Left ventricle myocardium inferior (tissue), 1 donor: ENCODE measurements around the gene ZBTB45. TPM values are rescaled to one million over a fixed set of nuclear protein-coding genes. Genes with fewer than 3 reads are reported as not detected.

Source experiments
- DNase-seq: peaks from one replicate; pipeline ENCODE4 v3.0.0-alpha.2; 2020
- H3K27ac ChIP-seq: fragments of 200-600 bp; replicated peaks from 2 replicates; pipeline ENCODE4 v1.8.0; 2021
- H3K27me3 ChIP-seq: fragments of 200-600 bp; 2 replicates; pipeline ENCODE4 v1.8.0; 2021; ENCODE audit warnings: low read depth
- H3K36me3 ChIP-seq: fragments of 200-600 bp; 2 replicates; pipeline ENCODE4 v1.8.0; 2021
- H3K4me1 ChIP-seq: fragments of 200-600 bp; 2 replicates; pipeline ENCODE4 v1.8.0; 2021
- H3K4me3 ChIP-seq: fragments of 200-600 bp; 2 replicates; pipeline ENCODE4 v1.8.0; 2021; ENCODE audit warnings: mild to moderate bottlenecking, moderate library complexity
- H3K9me3 ChIP-seq: fragments of 200-600 bp; replicated peaks from 2 replicates; pipeline ENCODE4 v1.8.0; 2021
- intact Hi-C: fragments of 100-400 bp; cut with micrococcal nuclease; formaldehyde crosslinking; loops from one replicate; pipeline ENCODE4 v1.11.0; 2022
- total RNA-seq: library from RNA; stranded (reverse); fragmentation: NEBNext Ultra II Directional; extraction: Animal tissue kit (Norgen Biotek cat#: 25700); gene quantifications from one replicate; pipeline ENCODE4 v1.2.1, GENCODE V29; 2021
- TF ChIP-seq, protein P1 (sequence below): fragments of 200-600 bp; IDR thresholded peaks from 2 replicates; pipeline ENCODE4 v1.8.0; 2021; ENCODE audit warnings: antibody characterized with exemption, mild to moderate bottlenecking, borderline replicate concordance
- donor health status: DM: no; HTN: yes; CAD: no; lungs with severe emphysema.

ZBTB45 gene
- total RNA-seq, 1 donor from 2014 or later, result 10.2 TPM

- H3K4me1 ChIP-seq, result no peaks in the 10 kb centered on the region
- H3K36me3 ChIP-seq, result peaks cover 20% of the 10 kb centered on the region
- no peaks in the 10 kb centered on the region for H3K9me3 ChIP-seq
- no peak for DNase-seq
- H3K4me3 ChIP-seq, result no peak overlapping the region
- TF ChIP-seq, protein P1, sequence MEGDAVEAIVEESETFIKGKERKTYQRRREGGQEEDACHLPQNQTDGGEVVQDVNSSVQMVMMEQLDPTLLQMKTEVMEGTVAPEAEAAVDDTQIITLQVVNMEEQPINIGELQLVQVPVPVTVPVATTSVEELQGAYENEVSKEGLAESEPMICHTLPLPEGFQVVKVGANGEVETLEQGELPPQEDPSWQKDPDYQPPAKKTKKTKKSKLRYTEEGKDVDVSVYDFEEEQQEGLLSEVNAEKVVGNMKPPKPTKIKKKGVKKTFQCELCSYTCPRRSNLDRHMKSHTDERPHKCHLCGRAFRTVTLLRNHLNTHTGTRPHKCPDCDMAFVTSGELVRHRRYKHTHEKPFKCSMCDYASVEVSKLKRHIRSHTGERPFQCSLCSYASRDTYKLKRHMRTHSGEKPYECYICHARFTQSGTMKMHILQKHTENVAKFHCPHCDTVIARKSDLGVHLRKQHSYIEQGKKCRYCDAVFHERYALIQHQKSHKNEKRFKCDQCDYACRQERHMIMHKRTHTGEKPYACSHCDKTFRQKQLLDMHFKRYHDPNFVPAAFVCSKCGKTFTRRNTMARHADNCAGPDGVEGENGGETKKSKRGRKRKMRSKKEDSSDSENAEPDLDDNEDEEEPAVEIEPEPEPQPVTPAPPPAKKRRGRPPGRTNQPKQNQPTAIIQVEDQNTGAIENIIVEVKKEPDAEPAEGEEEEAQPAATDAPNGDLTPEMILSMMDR, result no peak
- H3K27me3 ChIP-seq, result no peaks in the 10 kb centered on the region
- intact Hi-C loops, result no loop called here
- H3K27ac ChIP-seq, result no peak overlapping the region
These were observed 35.8 kb downstream of the ZBTB45 start for GRCh38 chr19:58483776-58484175.

DNA sequence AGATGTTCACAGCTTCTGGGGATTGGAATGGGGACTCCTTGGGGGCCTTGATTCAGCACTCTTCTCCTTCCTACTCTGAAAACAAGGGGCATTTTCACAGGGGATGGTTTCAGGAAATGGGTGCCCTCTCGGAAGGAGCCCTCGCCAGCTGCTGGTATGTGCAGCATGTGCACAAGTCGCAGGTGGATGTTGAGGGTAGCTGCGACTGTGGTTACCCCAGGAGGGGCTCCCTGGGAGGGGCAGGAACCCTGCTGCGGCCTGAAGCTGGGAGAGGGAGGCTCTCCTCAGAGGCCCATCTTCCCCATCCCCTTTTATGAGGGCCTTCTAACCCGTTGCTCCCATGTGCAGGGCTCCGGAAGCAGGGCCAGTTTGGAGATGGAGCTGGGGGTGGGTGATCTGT is 37.2 kb downstream of the ZBTB45 start:
- no peak overlapping the region for H3K27ac ChIP-seq
- peaks cover 24% of the 10 kb centered on the region for H3K36me3 ChIP-seq
- no peak for DNase-seq
- no peak overlapping the region for H3K4me3 ChIP-seq
- no peaks in the 10 kb centered on the region for H3K27me3 ChIP-seq
- no peaks in the 10 kb centered on the region for H3K9me3 ChIP-seq
- TF ChIP-seq, protein P1, result no peak
- H3K4me1 ChIP-seq, result peaks cover under 1% of the 10 kb centered on the region
- intact Hi-C loops, result no loop called here

- Histone ChIP-seq H3K9me3 (no peaks in the 10 kb centered on the region), H3K27me3 (no peaks in the 10 kb centered on the region), H3K4me1 (peaks cover 12% of the 10 kb centered on the region), H3K4me3 (no peak overlapping the region), H3K36me3 (peaks cover 24% of the 10 kb centered on the region), H3K27ac (no peak overlapping the region)
- no peak for DNase-seq
- intact Hi-C loops, result no loop called here
- TF ChIP-seq, protein P1, result no peak
These were observed 38.8 kb downstream of the ZBTB45 start for GRCh38 chr19:58480831-58481230.

GRCh38 chr19:58480481-58480830 is 39.2 kb downstream of the ZBTB45 start:
- intact Hi-C loops, result no loop called here
- TF ChIP-seq, protein P1, result no peak
- Histone ChIP-seq H3K36me3 (peaks cover 24% of the 10 kb centered on the region), H3K27me3 (no peaks in the 10 kb centered on the region), H3K4me3 (no peak overlapping the region), H3K27ac (no peak overlapping the region), H3K4me1 (peaks cover 15% of the 10 kb centered on the region), H3K9me3 (no peaks in the 10 kb centered on the region)
- no peak for DNase-seq

DNA sequence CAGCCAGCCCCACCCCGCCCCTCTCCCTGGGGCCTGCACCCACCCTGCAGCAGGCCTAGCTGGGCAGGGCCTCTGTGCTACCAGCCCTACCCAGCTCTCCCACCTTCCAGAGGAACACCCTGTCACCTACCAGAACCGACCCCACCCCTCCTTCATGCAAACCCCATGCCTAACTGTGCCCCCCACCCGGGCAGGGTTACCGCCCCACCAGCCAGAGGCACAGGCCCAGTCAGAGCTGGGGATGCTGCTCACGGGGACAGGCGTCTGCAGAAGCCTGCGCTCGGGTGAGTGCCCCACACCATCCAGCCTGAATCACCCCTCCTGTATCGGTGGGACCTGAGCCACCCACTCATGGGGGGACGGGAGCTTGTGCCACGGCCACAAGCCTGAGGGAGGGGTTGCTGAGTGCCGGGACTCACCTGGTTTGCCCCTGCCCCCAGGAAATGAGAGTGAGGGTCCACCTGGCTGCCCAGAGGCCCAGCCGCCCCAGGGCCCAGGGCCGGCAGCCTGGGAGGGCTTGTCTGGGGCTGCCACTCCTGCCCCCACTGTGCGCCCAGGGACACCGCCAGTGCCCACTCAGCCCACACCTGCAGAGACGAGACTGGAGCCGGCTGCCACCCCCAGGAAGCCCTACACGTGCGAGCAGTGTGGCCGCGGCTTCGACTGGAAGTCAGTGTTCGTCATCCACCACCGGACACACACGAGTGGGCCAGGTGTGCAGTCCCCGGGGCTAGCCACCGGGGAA is 39.7 kb downstream of the ZBTB45 start:
- TF ChIP-seq, protein P1, result no peak
- DNase-seq, result no peak
- Histone ChIP-seq H3K4me3 (no peak overlapping the region), H3K27ac (no peak overlapping the region), H3K27me3 (no peaks in the 10 kb centered on the region), H3K4me1 (peaks cover 21% of the 10 kb centered on the region), H3K9me3 (no peaks in the 10 kb centered on the region), H3K36me3 (peaks cover 24% of the 10 kb centered on the region)
- intact Hi-C loops, result no loop called here
